Measurements from ENCODE around the gene GZMA.
A peak's percentile ranks its signal among the peaks of the same experiment; 100 is the strongest.
"Not testable (repeated sequence)": the region's sequence is repeated elsewhere in the genome, so short reads cannot be mapped to it uniquely, and the experiment has no call there.

GZMA gene

DNA sequence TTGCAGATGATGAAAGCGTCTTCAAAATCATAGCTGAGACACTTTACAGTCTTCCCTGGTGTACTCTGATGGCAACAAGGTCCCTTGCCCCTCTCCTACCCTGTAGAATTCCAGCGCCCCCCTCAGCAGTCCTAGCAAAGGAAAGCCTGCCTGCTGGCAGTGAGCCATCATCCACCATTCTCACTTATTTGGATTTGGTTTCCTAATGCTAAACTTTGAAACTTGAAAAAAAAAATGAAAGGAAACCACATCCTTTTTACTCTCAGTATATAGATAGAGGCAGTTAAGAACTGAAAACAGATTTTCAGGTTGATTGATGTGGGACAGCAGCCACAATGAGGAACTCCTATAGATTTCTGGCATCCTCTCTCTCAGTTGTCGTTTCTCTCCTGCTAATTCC is at the start of gene GZMA:
TSS of gene GZMA (plus strand) at position 299 of the 400 bp plus-strand sequence. CDS start at position 336, 37 bp downstream.
- peak; percentile 31 for DNase-seq (ENCODE audit: low spot score)

- no peak for DNase-seq (ENCODE audit: low spot score)
Observed at GRCh38 chr5:55055183-55055582, 47.3 kb upstream of the GZMA start.

DNA sequence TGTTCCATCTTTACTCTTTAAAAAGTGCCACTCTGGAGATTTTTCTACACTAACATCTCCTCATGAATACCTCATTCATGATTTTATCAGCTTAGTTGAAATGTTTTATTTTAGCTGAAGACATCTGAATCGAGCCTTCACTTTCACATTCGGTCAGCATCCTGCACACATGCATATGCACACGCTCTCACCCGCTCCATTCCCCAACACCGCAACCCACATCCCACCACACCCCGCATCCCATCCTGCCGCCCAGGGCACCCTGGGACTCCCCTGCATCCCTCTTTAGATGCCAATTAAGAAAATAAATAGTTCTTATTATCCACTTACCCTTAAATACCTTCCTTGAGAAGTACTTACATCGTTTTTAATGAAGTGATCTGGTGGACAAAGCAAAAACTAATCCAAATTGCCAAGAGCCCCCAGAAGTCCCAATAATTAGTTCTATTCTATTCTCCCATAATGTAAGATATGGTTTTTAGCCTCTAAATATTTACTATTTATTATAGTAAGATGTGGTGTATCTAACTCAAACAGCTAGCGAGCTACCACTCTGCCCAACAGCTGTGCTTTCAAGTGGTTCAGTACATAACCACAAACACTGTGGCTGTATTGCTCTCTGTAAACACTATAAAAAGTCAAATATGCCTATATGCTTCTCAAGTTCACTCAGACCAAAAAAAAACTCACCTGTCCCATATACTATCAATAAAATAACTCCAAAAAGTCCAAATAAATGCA is 40.2 kb upstream of the GZMA start:
- peak; percentile 45 for DNase-seq (ENCODE audit: low spot score)

DNA sequence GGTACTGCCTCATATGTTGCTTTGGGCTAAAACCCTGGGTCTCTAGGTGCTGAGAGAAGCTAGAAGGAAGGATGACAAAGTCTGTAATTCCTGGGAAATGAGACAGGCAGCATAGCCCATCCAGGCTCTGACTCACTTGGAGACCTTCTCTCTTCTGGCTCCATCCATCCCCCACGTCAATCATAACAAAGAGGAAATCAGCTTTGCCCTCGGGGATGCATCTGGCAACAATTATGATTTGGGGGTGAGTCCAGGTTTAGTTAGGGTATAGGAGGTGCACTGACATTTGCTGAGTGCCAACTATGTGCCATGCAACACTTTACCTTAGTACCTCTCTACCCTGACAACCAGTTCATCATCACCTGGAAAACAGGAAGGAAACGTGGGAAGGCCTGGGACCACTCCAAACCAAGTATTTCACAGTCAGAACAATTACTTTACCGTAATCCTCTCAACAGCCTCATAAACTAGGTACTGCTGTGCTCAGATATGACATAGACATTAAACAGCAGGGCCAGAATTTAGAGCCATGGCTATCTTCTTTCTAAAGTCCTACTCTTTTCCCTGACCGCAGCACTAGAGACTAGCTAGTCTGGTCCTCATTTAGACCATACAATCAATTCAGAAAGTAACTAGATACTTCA is 39.1 kb upstream of the GZMA start:
- no peak for DNase-seq (ENCODE audit: low spot score)

- DNase-seq (ENCODE audit: low spot score): no peak
Observed at GRCh38 chr5:55063899-55064298, 38.5 kb upstream of the GZMA start.

GRCh38 chr5:55064523-55064922 is 37.9 kb upstream of the GZMA start:
- no peak for DNase-seq (ENCODE audit: low spot score)

DNA sequence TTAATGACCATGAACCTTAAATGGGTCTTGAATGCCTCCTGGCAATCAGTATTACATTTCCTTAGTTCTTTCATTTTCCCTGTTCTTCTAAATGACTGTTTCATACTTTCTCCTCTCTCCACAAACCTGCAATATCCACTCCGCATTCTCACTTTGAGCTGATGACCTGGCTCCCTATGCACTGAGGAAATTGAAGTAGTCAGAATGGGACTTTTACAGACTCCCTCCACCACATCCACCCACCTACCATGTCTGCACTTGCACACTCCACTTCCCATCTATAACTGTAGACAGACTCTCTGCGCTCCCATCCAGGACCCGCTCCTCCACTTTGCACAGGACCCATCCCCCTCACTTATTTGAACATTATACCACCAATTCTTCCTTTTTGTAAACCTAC is 36.2 kb upstream of the GZMA start:
- DNase-seq (ENCODE audit: low spot score): no peak

- DNase-seq (ENCODE audit: low spot score): no peak
Observed at GRCh38 chr5:55070968-55071367, 31.5 kb upstream of the GZMA start.

GRCh38 chr5:55071413-55071812 is 31.0 kb upstream of the GZMA start:
- no peak for DNase-seq (ENCODE audit: low spot score)

DNA sequence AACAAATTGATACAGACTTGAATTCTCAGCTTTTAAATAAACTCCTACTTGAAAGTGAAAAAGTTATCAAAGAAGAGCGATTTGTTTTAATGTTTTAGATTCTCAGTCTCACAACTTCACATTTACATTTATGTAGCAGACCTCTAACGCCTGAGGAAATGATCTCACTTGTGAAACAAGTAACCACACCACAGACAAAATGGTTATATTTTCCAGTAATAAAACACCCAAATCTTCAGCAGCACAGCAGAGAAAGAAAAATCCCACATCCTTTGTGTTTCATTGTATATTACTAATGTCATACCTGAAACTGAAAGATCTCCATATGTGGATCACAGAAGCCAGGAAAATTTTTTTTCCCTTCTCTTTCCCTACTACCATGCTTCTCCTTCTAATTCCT is 29.8 kb upstream of the GZMA start:
- peak; percentile 54 for DNase-seq (ENCODE audit: low spot score)

- DNase-seq (ENCODE audit: low spot score): no peak
Observed at GRCh38 chr5:55073211-55073610, 29.2 kb upstream of the GZMA start.

DNA sequence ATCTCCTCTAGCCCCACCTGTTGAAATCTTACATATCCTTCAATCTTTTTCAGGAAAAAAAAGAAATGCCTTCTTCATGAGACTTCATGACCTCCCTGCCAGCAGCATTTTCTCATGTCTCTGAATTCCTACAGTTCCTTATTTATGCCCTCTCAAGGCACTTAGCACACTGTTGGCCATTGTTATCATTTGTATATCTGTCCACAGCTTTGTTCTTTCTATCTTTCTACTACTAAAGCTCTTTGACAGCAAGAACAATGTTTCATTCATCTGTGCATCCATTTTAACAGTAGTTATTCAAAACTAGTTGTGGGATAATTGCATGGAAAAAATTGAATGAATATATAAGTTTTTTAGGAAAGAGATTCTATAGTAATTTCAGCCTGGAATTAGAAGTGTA is 20.9 kb upstream of the GZMA start:
- no peak for DNase-seq (ENCODE audit: low spot score)

DNA sequence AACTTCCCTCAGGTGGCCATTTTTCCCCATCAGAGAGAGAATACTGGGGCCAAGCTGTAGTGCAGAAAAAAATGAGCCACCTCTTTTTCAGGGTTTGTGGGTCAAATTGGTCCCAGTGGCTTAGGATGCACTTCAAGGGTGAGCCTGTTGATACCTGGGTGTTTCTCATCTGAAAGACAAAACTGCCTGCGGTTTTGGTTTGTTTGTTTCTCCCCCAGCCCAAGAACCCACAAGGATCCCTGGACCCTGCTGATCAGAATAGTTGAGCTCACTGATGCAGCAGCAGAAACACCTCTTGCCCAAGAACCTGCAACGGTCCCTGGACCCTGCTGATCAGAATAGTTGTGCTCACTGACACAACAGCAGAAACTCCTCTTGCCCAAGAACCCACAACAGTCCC is 13.1 kb upstream of the GZMA start:
- DNase-seq (ENCODE audit: low spot score): not testable (repeated sequence)

- not testable (repeated sequence) for DNase-seq (ENCODE audit: low spot score)
Observed at GRCh38 chr5:55091011-55091410, 11.4 kb upstream of the GZMA start.

- peak; percentile 28 for DNase-seq (ENCODE audit: low spot score)
Observed at GRCh38 chr5:55096182-55096581, 6.3 kb upstream of the GZMA start.

GRCh38 chr5:55096861-55097260 is 5.6 kb upstream of the GZMA start:
- DNase-seq (ENCODE audit: low spot score): peak; percentile 57

DNA sequence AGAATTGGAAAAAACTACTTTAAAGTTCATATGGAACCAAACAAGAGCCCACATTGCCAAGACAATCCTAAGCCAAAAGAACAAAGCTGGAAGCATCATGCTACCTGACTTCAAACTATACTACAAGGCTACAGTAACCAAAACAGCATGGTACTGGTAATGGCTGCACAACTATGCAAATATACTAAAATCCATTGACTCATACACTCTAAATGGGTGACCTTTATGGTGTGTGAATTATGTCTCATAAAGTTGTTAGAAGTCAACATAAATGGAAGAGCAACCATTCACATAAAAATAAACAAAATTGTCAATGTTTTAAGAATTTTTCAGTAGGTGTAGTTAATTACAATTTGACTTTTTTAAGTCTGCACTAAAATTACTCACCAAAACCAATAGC is 1.3 kb upstream of the GZMA start:
- DNase-seq (ENCODE audit: low spot score): peak; percentile 13

- peak; percentile 34 for DNase-seq (ENCODE audit: low spot score)
Observed at GRCh38 chr5:55101556-55102276, 730 bp upstream of the GZMA start.

DNA sequence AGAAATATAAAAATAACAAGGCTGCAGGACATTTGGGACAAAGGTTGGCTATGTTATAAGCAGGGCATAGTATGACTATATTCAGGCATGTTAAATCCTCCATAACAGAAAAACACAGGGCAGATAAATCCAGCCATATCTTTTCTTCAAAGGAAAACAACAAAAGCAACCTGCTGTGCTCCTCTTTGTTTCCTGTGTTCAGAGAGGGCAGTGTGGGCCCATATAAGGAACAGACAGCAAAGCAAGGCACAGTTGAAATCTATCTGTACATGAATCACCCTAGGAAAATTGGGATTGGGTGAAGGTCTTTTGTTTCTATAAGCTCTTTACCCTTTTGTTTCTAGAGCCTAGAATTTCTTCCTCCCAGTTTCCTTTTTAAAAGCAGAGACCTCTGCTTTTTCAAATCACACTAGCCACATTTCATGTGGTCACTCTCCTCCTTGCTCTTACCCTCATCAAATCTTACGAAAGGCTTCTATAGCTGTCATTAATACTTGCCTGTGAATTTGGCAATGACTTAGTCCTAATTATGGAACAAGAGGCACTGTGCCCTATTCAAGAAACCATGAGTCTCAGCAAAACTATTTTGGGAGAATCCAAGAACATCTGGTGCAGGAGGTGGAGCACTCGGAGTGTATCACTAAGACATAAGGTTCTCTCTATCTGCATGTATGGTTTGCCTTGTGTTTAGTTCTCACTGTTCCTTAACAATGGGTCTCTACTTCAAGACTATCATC is 1.8 kb downstream of the GZMA start:
- DNase-seq (ENCODE audit: low spot score): peak; percentile 24

GRCh38 chr5:55104946-55105701 is 2.7 kb downstream of the GZMA start:
- DNase-seq (ENCODE audit: low spot score): no peak

GRCh38 chr5:55105976-55106375 is 3.5 kb downstream of the GZMA start:
- DNase-seq (ENCODE audit: low spot score): not testable (repeated sequence)

GRCh38 chr5:55108661-55109060 is 6.2 kb downstream of the GZMA start:
- DNase-seq (ENCODE audit: low spot score): no peak

All from CD4-positive, alpha-beta T cell treated with Interleukin-15 for 4 hours (primary cell).